Measurements from ENCODE around the gene PAQR3. TPM values are rescaled to one million over a fixed set of nuclear protein-coding genes. Genes with fewer than 3 reads are reported as not detected.

Gene PAQR3, protein sequence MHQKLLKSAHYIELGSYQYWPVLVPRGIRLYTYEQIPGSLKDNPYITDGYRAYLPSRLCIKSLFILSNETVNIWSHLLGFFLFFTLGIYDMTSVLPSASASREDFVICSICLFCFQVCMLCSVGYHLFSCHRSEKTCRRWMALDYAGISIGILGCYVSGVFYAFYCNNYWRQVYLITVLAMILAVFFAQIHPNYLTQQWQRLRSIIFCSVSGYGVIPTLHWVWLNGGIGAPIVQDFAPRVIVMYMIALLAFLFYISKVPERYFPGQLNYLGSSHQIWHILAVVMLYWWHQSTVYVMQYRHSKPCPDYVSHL
- 44.0 TPM for polyA plus RNA-seq (2013)

DNA sequence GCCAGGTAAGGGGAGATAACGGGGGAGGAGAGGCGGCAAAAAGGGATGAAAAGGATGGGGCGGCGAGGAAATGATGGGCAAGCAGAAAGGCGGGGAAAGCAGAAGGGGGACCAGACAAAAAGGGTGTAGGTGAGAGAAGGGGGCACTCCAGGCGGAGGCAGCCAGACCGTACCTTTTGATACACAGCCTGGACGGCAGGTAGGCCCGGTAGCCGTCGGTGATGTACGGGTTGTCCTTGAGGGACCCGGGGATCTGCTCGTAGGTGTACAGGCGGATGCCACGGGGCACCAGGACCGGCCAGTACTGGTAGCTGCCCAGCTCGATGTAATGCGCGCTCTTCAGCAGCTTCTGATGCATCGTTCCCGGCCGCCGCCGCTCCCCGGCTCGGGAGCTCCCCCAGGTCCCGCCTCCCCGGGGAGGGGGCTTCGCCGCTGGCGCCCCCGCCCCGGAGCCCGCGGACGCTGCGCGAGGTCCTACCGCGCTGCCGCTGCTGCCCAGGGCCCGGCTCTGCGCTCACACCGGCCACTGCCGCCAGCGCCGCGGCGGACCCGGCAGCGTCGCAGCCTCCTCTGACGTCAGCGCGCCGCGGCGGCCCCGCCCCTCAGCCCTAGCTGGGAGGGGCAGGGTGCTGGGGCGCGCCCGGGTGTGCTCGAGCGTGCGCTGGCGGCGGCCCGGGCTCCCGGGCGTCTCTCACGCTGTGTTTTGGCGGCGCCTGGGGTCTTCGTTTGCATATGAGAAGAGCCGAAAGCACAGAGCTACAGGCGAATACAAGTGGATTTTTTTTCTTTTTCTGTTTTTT is at the start of gene PAQR3:
Gene PAQR3 (minus strand): TSS at position 571 of the 799 bp plus-strand sequence. CDS start 214 bp downstream, at position 357.
- peak; percentile 79 to 89 (median 88) for DNase-seq
- Histone ChIP-seq H3K27me3 (replicated peaks in 2 of 5; ENCODE audit: control insufficient read depth in 4 of 5, insufficient read depth in 5 of 5, low read length in 4 of 5) (no peaks in the 10 kb centered on the region), H3K27ac (ENCODE audit: insufficient read depth in 1 of 2, low read depth in 1 of 2, low read length in 2 of 2, poor library complexity in 1 of 2, severe bottlenecking in 2 of 2) (peak within 1 kb of the TSS in 1 of 2 experiments; percentile 69), H3K4me1 (ENCODE audit: control extremely low read depth in 1 of 4, control insufficient read depth in 4 of 4, insufficient read depth in 4 of 4, low read length in 3 of 4) (peaks cover 9 to 21% (median 15%) of the 10 kb centered on the region in 4 experiments), H3K4me3 (ENCODE audit: control insufficient read depth in 1 of 7, extremely low read depth in 1 of 7, insufficient read depth in 4 of 7, low read depth in 2 of 7, low read length in 6 of 7) (peak within 1 kb of the TSS; percentile 72 to 99 (median 91)), H3K9me3 (ENCODE audit: control extremely low read depth in 1 of 5, control insufficient read depth in 4 of 5, insufficient read depth in 2 of 5, low read depth in 1 of 5, low read length in 4 of 5) (no peaks in the 10 kb centered on the region), H3K36me3 (ENCODE audit: control insufficient read depth in 4 of 4, insufficient read depth in 4 of 4, low read length in 3 of 4) (peaks cover 0 to 3% (median 0%) of the 10 kb centered on the region in 4 experiments)
- ChIA-PET POLR2A (no interaction called here), CTCF (interaction anchor here (1.2 to 2.7 kb wide), 5 partner anchors 10 to 14 kb away, joined by 3 to 7 read pairs (median 6); no protein-coding TSS in a partner anchor)
- WGBS (ENCODE audit: insufficient coverage), result under 1% methylated on average over 76 of the region's 77 CpGs

DNA sequence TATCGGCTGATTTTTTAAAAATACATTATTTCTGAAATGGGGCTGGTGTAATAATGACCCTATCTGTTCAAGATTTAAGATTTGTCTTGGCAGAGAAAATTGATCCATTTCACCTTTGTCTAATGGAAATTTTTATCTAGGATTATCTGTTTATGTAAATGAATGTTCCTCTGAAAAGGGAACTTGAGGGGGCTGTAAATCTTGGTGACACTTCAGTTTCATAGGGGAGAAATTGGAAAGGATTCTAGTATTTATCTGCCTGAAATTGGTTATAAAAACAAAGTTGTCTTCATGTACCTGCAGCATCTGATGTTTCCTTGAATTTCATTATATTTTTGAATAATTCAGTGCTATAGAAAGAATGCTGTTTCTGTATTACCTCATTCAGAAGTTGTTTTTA is 48.4 kb upstream of the PAQR3 start:
- CTCF ChIA-PET, result no interaction called here
- Histone ChIP-seq H3K36me3 (ENCODE audit: control insufficient read depth in 4 of 4, insufficient read depth in 4 of 4, low read length in 3 of 4) (no peaks in the 10 kb centered on the region), H3K27ac (ENCODE audit: insufficient read depth in 1 of 2, low read depth in 1 of 2, low read length in 2 of 2, poor library complexity in 1 of 2, severe bottlenecking in 2 of 2) (no peak overlapping the region), H3K9me3 (ENCODE audit: control extremely low read depth in 1 of 5, control insufficient read depth in 4 of 5, insufficient read depth in 2 of 5, low read depth in 1 of 5, low read length in 4 of 5) (no peaks in the 10 kb centered on the region), H3K4me1 (ENCODE audit: control extremely low read depth in 1 of 4, control insufficient read depth in 4 of 4, insufficient read depth in 4 of 4, low read length in 3 of 4) (peaks cover 0 to 17% (median 2%) of the 10 kb centered on the region in 4 experiments), H3K4me3 (ENCODE audit: control insufficient read depth in 1 of 7, extremely low read depth in 1 of 7, insufficient read depth in 4 of 7, low read depth in 2 of 7, low read length in 6 of 7) (no peak overlapping the region), H3K27me3 (replicated peaks in 2 of 5; ENCODE audit: control insufficient read depth in 4 of 5, insufficient read depth in 5 of 5, low read length in 4 of 5) (no peaks in the 10 kb centered on the region)
- DNase-seq, result peak in 2 of 3 donors; percentile 22 to 26
- WGBS (ENCODE audit: insufficient coverage), result 100% methylated on average over 1 of the region's 1 CpG
- POLR2A ChIA-PET, result no interaction called here

DNA sequence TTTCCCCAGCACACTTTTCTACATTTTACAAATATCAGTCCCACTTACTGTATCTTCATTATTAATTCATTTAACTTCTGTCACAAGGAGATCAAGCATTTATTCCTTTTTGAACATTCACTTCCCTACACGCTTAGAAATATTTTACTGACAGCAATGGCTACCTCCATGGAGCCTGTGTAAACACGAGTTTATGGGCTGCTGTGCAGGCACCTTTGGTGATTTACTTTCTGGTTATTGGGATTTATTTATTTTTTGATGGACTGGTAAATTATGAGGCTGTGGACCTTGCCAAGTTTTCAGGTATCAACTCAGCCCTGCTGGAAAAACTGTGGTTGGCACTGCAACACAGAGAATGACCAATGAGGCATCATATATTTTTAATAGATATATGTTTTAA is 45.4 kb upstream of the PAQR3 start:
- no peak for DNase-seq
- Histone ChIP-seq H3K9me3 (ENCODE audit: control extremely low read depth in 1 of 5, control insufficient read depth in 4 of 5, insufficient read depth in 2 of 5, low read depth in 1 of 5, low read length in 4 of 5) (peaks cover 0 to 3% (median 0%) of the 10 kb centered on the region in 5 experiments), H3K27me3 (replicated peaks in 2 of 5; ENCODE audit: control insufficient read depth in 4 of 5, insufficient read depth in 5 of 5, low read length in 4 of 5) (no peaks in the 10 kb centered on the region), H3K4me1 (ENCODE audit: control extremely low read depth in 1 of 4, control insufficient read depth in 4 of 4, insufficient read depth in 4 of 4, low read length in 3 of 4) (peaks cover 0 to 17% (median 2%) of the 10 kb centered on the region in 4 experiments), H3K27ac (ENCODE audit: insufficient read depth in 1 of 2, low read depth in 1 of 2, low read length in 2 of 2, poor library complexity in 1 of 2, severe bottlenecking in 2 of 2) (no peak overlapping the region), H3K36me3 (ENCODE audit: control insufficient read depth in 4 of 4, insufficient read depth in 4 of 4, low read length in 3 of 4) (no peaks in the 10 kb centered on the region), H3K4me3 (ENCODE audit: control insufficient read depth in 1 of 7, extremely low read depth in 1 of 7, insufficient read depth in 4 of 7, low read depth in 2 of 7, low read length in 6 of 7) (no peak overlapping the region)
- ChIA-PET POLR2A (no interaction called here), CTCF (no interaction called here)
- 100% methylated on average over 1 of the region's 2 CpGs for WGBS (ENCODE audit: insufficient coverage)

DNA sequence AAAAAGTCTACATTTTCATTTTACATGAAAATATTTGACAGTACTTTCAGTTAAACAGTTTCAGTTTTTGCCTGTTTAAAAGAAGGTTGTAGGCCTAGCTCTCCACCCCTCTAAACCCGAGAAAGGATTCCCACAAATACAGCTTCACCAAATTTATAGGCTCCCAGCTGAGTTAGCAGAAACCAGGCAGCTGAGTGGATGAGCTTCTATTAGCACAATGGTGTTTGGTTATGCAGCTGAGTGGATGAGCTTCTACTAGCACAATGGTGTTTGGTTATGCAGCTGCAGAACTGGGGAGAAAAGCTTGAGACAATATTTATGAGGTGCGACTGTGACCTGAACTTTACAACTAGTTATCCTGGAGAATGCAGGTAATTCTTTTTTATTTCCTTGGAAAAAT is 36.6 kb upstream of the PAQR3 start:
- Histone ChIP-seq H3K4me3 (ENCODE audit: control insufficient read depth in 1 of 7, extremely low read depth in 1 of 7, insufficient read depth in 4 of 7, low read depth in 2 of 7, low read length in 6 of 7) (no peak overlapping the region), H3K27me3 (replicated peaks in 2 of 5; ENCODE audit: control insufficient read depth in 4 of 5, insufficient read depth in 5 of 5, low read length in 4 of 5) (no peaks in the 10 kb centered on the region), H3K9me3 (ENCODE audit: control extremely low read depth in 1 of 5, control insufficient read depth in 4 of 5, insufficient read depth in 2 of 5, low read depth in 1 of 5, low read length in 4 of 5) (no peaks in the 10 kb centered on the region), H3K27ac (ENCODE audit: insufficient read depth in 1 of 2, low read depth in 1 of 2, low read length in 2 of 2, poor library complexity in 1 of 2, severe bottlenecking in 2 of 2) (no peak overlapping the region), H3K4me1 (ENCODE audit: control extremely low read depth in 1 of 4, control insufficient read depth in 4 of 4, insufficient read depth in 4 of 4, low read length in 3 of 4) (peaks cover 10 to 19% (median 14%) of the 10 kb centered on the region in 4 experiments), H3K36me3 (ENCODE audit: control insufficient read depth in 4 of 4, insufficient read depth in 4 of 4, low read length in 3 of 4) (no peaks in the 10 kb centered on the region)
- no peak for DNase-seq
- CTCF ChIA-PET, result interaction anchor here (0.6 to 0.7 kb wide), 3 partner anchors 21 to 913 kb away, joined by 3 read pairs; no protein-coding TSS in a partner anchor
- 100% methylated on average over 1 of the region's 2 CpGs for WGBS (ENCODE audit: insufficient coverage)
- POLR2A ChIA-PET, result no interaction called here

DNA sequence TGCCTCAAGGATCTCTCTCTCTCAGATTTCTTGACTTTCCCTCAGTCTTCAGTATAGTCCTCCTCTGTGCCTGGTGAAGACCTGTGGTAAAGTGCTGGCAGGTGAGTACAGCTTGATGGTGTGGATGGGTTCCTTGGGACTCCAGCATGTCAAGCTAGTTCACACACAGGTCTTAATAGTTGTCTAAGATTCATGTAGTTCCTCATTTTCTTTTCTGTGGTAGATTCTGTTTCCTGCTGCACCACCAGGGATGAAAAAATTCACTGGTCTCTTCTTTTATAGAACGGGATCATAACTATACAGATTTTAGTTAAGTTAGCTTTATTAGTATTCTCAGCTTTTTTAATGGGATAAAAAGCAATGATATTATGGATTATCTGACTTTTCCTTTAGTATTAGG is 32.5 kb upstream of the PAQR3 start:
- peak; percentile 19 to 76 (median 67) for DNase-seq
- H3K4me3 ChIP-seq (ENCODE audit: control insufficient read depth in 1 of 7, extremely low read depth in 1 of 7, insufficient read depth in 4 of 7, low read depth in 2 of 7, low read length in 6 of 7), result no peak overlapping the region
- H3K27me3 ChIP-seq (replicated peaks in 2 of 5; ENCODE audit: control insufficient read depth in 4 of 5, insufficient read depth in 5 of 5, low read length in 4 of 5), result no peaks in the 10 kb centered on the region
- WGBS (ENCODE audit: insufficient coverage), result no CpG with 5 or more reads among the region's 1 CpG
- H3K36me3 ChIP-seq (ENCODE audit: control insufficient read depth in 4 of 4, insufficient read depth in 4 of 4, low read length in 3 of 4), result no peaks in the 10 kb centered on the region
- ChIA-PET CTCF (interaction anchor here (1.2 to 2.3 kb wide), 2 partner anchors 14 to 19 kb away, joined by 3 to 8 read pairs; no protein-coding TSS in a partner anchor), POLR2A (interaction anchor here (0.6 kb wide), 1 partner anchor 667 kb away, joined by 7 read pairs; no protein-coding TSS in a partner anchor)
- no peak overlapping the region for H3K27ac ChIP-seq (ENCODE audit: insufficient read depth in 1 of 2, low read depth in 1 of 2, low read length in 2 of 2, poor library complexity in 1 of 2, severe bottlenecking in 2 of 2)
- H3K4me1 ChIP-seq (ENCODE audit: control extremely low read depth in 1 of 4, control insufficient read depth in 4 of 4, insufficient read depth in 4 of 4, low read length in 3 of 4), result peaks cover 10 to 19% (median 14%) of the 10 kb centered on the region in 4 experiments
- no peaks in the 10 kb centered on the region for H3K9me3 ChIP-seq (ENCODE audit: control extremely low read depth in 1 of 5, control insufficient read depth in 4 of 5, insufficient read depth in 2 of 5, low read depth in 1 of 5, low read length in 4 of 5)

DNA sequence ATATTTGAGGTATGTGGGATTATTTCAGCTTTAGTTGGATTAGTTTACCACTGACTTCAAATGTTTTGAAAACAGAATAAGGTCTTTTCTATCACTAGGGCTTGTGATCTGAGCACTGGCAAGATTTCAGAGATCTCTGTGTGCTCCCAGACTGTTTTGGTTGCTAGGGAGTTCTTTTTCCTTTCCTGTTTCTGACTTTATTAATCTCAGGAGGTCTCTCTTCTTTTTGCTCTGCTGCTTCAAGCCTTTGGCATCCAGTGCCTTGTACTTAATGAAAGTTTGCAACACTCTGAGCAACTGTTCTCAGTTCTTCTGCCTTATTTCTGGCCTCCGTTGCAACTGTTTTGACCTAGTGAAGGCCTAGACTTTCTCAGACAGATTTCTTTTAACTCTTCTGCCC is 32.1 kb upstream of the PAQR3 start:
- no peaks in the 10 kb centered on the region for H3K27me3 ChIP-seq (replicated peaks in 2 of 5; ENCODE audit: control insufficient read depth in 4 of 5, insufficient read depth in 5 of 5, low read length in 4 of 5)
- no peak for DNase-seq
- no peak overlapping the region for H3K4me3 ChIP-seq (ENCODE audit: control insufficient read depth in 1 of 7, extremely low read depth in 1 of 7, insufficient read depth in 4 of 7, low read depth in 2 of 7, low read length in 6 of 7)
- peaks cover 10 to 19% (median 14%) of the 10 kb centered on the region in 4 experiments for H3K4me1 ChIP-seq (ENCODE audit: control extremely low read depth in 1 of 4, control insufficient read depth in 4 of 4, insufficient read depth in 4 of 4, low read length in 3 of 4)
- H3K9me3 ChIP-seq (ENCODE audit: control extremely low read depth in 1 of 5, control insufficient read depth in 4 of 5, insufficient read depth in 2 of 5, low read depth in 1 of 5, low read length in 4 of 5), result no peaks in the 10 kb centered on the region
- POLR2A ChIA-PET, result no interaction called here
- no peak overlapping the region for H3K27ac ChIP-seq (ENCODE audit: insufficient read depth in 1 of 2, low read depth in 1 of 2, low read length in 2 of 2, poor library complexity in 1 of 2, severe bottlenecking in 2 of 2)
- CTCF ChIA-PET, result no interaction called here
- H3K36me3 ChIP-seq (ENCODE audit: control insufficient read depth in 4 of 4, insufficient read depth in 4 of 4, low read length in 3 of 4), result no peaks in the 10 kb centered on the region
- WGBS (ENCODE audit: insufficient coverage), result 100% methylated on average over 1 of the region's 1 CpG

Data from common myeloid progenitor, CD34-positive (primary cell).